HG02970 (cell line): ENCODE measurements around the gene HOXA11.

Experiments used
- ATAC-seq: cut with Tn5 transposase; IDR thresholded peaks from one replicate; pipeline ENCODE4 v1.9.1; 2021; ENCODE audit warnings: mild to moderate bottlenecking, moderate library complexity, moderate number of reproducible peaks; ENCODE audit not compliant: unreplicated experiment, low FRiP score

Gene HOXA11

GRCh38 chr7:27194002-27194352 is 8.9 kb upstream of the HOXA11 start:
- ATAC-seq = no peak

- no peak for ATAC-seq
Measured at GRCh38 chr7:27193335-27194001, 8.4 kb upstream of the HOXA11 start.

- ATAC-seq = no peak
Measured at GRCh38 chr7:27192546-27193334, 7.7 kb upstream of the HOXA11 start.

- ATAC-seq = no peak
Measured at GRCh38 chr7:27191833-27192545, 7.0 kb upstream of the HOXA11 start.

- no peak for ATAC-seq
Measured at GRCh38 chr7:27191161-27191731, 6.2 kb upstream of the HOXA11 start.

GRCh38 chr7:27189997-27190748 is 5.1 kb upstream of the HOXA11 start:
- no peak for ATAC-seq

GRCh38 chr7:27189295-27189996 is 4.4 kb upstream of the HOXA11 start:
- no peak for ATAC-seq

- ATAC-seq = no peak
Measured at GRCh38 chr7:27188386-27189294, 3.6 kb upstream of the HOXA11 start.

- no peak for ATAC-seq
Measured at GRCh38 chr7:27187475-27188385, 2.7 kb upstream of the HOXA11 start.

- no peak for ATAC-seq
Measured at GRCh38 chr7:27186668-27187474, 1.8 kb upstream of the HOXA11 start.

GRCh38 chr7:27185854-27186667 is 1.0 kb upstream of the HOXA11 start:
- ATAC-seq = no peak

- no peak for ATAC-seq
Measured at GRCh38 chr7:27184337-27185012, 557 bp downstream of the HOXA11 start.

- ATAC-seq = no peak
Measured at GRCh38 chr7:27183682-27184336, 1.2 kb downstream of the HOXA11 start.

- ATAC-seq = no peak
Measured at GRCh38 chr7:27182861-27183681, 2.0 kb downstream of the HOXA11 start.
